Liver (tissue), 3 donors: ENCODE results near the gene C19orf25.

ENCODE experiments used
- RAD21 ChIP-seq, 2 donors: IDR thresholded peaks; 2 replicates each; pipeline ENCODE4 v1.6.1; 2016; ENCODE audit warnings: antibody characterized with exemption in 2 of 2, mild to moderate bottlenecking in 2 of 2
- SP1 ChIP-seq: IDR thresholded peaks from 2 replicates; pipeline ENCODE4 v1.6.1; 2018; ENCODE audit warnings: antibody characterized with exemption, mild to moderate bottlenecking
- TF ChIP-seq, protein P1 (sequence below): fragments of 150-350 bp; IDR thresholded peaks from 2 replicates; pipeline ENCODE4 v1.5.1; 2017; ENCODE audit warnings: improper control_type of control experiment, low read depth, low read length; ENCODE audit not compliant: missing input control
- donor health status: healthy.
- donor health status: healthy.

DNA sequence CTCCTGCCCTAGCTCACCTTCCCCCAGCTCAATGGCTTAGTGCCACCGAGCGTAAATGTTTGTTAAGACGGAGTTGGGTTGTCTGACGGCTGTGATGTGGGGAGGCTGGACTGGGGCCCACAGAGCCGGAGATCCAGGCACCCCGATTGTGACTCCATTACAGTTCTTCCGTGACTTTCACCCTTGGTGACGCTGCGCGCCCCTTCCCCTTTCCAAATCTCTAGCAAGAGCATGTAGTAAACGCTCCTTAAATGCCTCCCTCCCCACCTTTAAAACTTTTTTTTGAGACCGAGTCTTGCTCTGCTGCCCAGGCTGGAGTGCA lies 12.8 kb upstream of the C19orf25 start:
- TF ChIP-seq, protein P1, sequence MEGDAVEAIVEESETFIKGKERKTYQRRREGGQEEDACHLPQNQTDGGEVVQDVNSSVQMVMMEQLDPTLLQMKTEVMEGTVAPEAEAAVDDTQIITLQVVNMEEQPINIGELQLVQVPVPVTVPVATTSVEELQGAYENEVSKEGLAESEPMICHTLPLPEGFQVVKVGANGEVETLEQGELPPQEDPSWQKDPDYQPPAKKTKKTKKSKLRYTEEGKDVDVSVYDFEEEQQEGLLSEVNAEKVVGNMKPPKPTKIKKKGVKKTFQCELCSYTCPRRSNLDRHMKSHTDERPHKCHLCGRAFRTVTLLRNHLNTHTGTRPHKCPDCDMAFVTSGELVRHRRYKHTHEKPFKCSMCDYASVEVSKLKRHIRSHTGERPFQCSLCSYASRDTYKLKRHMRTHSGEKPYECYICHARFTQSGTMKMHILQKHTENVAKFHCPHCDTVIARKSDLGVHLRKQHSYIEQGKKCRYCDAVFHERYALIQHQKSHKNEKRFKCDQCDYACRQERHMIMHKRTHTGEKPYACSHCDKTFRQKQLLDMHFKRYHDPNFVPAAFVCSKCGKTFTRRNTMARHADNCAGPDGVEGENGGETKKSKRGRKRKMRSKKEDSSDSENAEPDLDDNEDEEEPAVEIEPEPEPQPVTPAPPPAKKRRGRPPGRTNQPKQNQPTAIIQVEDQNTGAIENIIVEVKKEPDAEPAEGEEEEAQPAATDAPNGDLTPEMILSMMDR = no peak
- TF ChIP-seq RAD21 (IDR thresholded peaks at IDR 0.05) (no peak), SP1 (no peak)
